GM21515 (cell line): ENCODE results near the gene SMC6.
A peak's percentile ranks its signal among the peaks of the same experiment; 100 is the strongest.

Experiments
- ATAC-seq: cut with Tn5 transposase; IDR thresholded peaks from one replicate; pipeline ENCODE4 v1.9.1; 2021; ENCODE audit not compliant: unreplicated experiment

The SMC6 gene

DNA sequence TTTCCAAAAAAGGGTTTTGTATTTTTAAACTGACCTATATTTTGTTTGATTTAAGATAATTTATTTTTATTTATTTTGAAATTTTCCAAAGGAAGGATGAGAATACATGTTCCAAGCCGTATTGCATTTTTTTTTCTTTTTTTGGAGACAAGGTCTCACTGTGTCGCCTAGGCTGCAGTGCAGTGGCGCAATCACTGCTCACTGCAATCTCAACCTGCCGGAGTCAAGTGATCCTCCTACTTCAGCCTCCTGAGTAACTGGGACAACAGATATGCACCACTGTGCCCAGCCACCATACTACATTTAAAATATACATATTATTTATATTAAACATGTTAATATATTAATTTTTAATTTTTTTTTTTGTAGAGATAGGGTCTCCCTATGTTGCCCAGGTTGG is 15.3 kb upstream of the SMC6 start:
- ATAC-seq = no peak

DNA sequence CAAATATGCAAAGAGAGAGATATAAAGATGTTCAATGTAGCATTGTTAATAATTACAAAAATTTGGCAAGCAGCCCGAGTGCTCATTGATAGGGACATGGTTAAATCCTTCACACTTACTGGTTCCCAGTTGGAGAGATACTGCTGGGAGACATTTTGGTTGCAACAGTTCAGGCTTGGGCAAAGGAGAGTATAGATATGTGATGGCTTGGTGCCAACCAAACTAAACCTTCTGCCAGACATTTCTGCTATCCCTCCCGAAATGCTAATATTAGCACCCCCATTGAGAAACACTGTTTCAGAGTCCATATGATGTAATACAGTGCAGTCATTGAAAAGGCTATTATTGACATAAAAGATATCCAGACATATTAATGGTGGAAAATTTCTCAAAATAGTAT is 11.8 kb upstream of the SMC6 start:
- ATAC-seq = no peak

GRCh38 chr2:17763641-17764333 is 10.2 kb upstream of the SMC6 start:
- ATAC-seq = no peak

DNA sequence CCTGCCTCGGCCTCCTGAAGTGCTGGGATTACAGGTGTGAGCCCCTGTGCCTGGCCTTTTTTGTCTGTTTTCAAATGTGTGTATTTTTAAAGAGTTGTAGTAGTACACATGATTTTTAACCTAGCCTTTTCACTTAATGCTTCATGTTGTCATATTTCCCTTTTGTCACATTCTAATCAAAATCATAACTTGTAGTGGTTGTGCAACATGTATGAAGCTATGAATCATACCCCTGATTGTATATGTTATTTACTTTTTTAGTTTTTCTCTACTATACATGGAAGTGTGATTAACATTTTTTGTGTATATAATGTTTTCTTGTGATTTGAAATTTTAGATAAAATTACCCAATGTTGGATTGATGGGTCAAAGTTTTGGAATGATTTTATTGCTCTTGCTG is 8.8 kb upstream of the SMC6 start:
- no peak for ATAC-seq

DNA sequence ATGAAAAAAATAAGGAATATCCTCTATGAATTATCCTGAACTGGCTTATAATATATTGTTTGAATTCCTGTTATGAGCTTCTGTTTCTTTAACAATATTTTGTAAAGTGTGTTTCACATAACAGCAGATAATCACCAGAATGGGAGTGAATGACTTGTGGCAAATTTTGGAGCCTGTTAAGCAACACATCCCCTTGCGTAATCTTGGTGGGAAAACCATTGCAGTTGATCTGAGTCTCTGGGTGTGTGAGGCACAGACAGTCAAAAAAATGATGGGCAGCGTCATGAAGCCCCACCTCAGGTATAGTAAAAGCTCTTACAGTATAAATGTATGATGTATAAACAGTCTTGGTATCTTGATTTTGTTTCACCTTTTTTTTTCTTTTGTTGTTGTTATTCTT is 6.2 kb upstream of the SMC6 start:
- no peak for ATAC-seq

- ATAC-seq = no peak
These were observed 4.5 kb upstream of the SMC6 start for GRCh38 chr2:17758118-17758517.

DNA sequence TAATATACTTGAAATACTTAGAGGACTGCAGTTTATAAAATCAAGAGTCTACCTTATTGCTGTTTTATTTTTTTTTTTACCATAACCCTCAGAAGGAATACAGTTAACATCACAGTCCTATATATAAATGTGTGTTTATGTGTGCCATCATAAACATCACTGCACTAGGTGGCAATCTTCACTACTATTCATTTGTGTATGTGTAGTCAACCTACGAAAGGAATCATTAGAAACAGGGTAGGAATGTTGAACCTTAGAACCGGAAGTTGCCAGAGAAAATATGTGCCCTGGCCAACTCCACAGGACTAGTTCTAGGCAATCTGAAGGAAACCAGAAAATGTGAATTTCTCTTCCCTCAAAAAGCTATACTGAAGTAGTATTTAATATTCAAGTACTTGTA is 3.7 kb upstream of the SMC6 start:
- no peak for ATAC-seq

DNA sequence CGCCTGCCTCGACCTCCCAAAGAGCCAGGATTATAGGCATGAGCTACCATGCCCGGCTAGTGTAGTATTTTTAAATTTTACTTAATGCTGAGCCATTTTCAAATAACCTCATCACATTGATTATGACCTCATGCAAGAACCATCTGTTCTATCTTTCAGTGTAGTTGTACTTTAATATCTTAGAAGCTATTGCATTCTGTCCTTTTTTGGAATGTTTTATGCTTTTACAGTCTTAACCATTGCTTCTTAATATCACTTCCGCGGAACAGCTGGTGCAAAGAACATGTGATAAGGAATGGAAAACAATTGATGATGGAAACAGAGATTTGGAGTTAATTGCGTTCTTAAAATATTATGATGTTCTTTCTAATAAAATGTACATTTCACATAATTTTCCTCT is 3.1 kb upstream of the SMC6 start:
- no peak for ATAC-seq

- no peak for ATAC-seq
These were observed 1.3 kb upstream of the SMC6 start for GRCh38 chr2:17754773-17755425.

DNA sequence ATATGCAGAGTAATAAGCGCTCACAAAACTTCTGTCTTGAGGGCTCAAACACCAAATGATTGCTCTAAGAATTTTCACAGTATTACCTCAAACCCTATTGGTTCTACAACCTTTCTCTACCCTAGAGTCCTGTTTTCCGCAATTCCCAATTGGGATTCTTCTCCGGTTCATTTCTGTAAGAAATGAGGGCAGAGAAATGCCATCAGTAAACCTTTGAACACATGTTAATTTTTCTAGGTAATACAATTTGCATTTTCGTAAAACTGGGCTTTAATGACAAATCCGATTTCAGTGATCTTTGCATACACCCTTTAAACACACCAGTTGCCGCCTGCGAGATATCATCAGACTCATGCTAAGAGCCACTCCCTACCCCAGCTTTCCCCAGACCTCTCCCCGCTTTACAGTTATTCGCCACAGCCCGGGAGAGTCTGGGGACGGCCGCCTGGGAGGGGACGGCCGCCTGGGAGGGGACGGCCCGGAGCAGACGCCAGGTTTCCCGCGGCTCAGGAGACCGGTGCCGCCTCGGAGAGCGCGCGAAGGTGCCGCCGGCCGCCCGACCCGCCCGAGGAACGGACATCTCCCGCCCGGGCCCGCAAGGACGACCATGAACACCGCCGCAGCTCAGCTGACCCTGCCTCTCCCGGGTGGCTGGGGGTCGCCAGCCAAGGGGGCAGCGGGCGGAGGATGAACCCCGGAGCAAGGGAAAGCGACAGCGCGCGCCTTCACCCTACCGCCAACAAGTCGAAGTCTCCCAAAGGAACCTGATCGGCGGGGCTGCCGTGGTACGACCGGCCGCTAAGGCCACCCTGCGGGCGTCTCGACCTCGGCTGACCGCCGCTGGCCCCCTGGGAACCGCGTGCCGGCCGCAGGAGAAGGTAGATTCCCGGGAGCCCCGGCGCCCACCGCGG is 463 bp downstream of the SMC6 start:
- ATAC-seq = peak; percentile 45

DNA sequence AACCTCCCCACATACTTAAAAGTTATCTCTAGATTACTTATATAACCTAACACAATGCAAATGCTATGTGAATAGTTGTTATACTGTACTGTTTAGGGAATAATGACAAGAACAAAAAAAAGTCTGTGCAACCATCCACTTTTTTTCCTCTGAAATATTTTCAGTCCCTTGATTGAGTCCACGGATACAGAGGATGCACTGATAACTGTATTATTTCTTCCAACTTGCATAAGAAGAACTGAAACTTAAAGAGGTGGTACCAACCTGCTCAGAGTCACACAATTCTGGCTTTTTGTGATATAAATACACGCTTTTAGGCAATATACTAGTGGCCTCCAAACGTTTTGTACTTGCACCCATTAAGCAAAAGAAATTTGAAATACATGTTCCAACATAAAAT is 1.4 kb downstream of the SMC6 start:
- ATAC-seq = peak; percentile 21

GRCh38 chr2:17749753-17750438 is 3.7 kb downstream of the SMC6 start:
- ATAC-seq = peak; percentile 22

GRCh38 chr2:17748745-17749144 is 4.9 kb downstream of the SMC6 start:
- no peak for ATAC-seq

- no peak for ATAC-seq
These were observed 5.7 kb downstream of the SMC6 start for GRCh38 chr2:17747684-17748452.

DNA sequence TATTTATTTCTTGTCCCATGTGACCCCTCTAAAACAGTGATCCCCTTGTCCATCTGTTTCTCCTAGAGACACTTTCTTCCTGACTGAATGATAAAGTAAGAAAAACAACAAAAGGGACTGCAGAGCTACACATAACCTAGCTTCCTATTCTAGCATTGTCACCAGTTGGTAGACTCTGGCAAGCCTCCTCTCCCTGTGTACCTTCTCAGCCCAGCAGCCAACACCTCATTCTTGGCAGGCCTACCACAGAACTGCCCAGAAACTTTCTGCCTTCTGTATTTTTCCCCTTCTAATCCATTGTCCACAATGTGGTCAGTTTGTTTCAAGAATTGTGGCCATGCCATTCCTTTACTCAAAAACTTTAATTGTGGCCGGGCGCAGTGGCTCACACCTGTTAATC is 13.4 kb downstream of the SMC6 start:
- no peak for ATAC-seq

DNA sequence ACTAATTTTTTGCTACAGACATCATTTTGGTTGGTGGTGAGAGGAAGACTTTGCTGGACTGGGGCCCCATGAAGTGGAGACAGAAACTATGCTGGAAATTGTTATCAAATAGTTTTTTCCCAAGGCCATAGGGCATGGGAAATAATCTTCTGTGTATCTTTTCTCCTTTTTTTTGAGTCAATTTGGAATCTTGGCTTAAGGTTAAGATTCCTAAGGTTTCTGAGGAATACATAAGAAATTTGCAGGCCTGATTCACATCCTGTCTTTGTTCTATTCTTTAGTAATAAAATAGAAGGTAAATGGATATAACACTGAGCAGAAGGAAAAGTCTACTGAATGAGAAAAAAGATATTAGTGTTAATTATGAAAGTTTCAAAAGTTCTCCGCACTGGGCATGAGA is 16.6 kb downstream of the SMC6 start:
- no peak for ATAC-seq

DNA sequence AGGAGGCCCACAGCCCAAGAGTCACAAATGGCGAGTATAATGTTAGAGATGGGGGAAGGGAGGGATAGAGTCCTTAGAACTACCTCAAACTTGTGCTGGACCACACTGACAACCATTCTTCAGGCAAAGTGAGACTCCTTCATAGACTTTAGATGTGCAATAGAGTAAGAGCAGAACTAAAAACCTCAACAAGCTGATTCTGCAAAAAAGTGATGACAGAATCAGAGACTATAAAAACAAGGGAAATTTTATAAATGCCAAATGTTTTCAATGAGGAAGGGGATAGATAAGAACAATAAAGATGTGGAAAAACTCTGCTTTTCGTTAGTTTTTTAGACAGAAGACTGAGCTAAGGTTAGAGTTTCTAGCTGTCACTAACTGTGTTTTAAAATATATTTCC is 17.7 kb downstream of the SMC6 start:
- no peak for ATAC-seq

- no peak for ATAC-seq
These were observed 20.0 kb downstream of the SMC6 start for GRCh38 chr2:17733599-17733998.

DNA sequence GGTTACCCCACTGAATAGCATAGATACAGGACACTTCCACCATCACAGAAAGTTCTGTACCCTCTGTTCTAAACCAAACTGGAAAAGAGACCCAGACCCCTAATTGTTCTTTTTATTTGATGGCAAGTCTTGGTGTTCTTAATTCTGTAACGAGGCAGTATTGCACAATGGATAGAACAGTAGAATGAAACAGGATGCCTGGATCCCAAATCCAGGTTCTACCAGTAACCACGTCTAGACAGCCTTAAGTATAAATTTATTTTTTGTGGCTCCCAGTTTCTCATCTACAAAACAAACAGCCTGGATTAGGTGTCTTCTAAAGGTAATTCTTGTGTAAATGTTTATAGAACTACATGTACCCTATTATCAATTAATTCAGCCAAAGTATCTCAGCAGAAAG is 23.7 kb downstream of the SMC6 start:
- ATAC-seq = no peak

GRCh38 chr2:17728210-17728609 is 25.4 kb downstream of the SMC6 start:
- no peak for ATAC-seq
